ENCODE results near the gene AKAP7. TPM values are rescaled to one million over a fixed set of nuclear protein-coding genes. Genes with fewer than 3 reads are reported as not detected.

The AKAP7 gene
- polyA plus RNA-seq, 1 donor (not counting 4 experiments of a cell fraction or from before 2014, with no cell fraction given), result 1.7 TPM

- Histone ChIP-seq H3K4me2 (ENCODE audit: control insufficient read depth, extremely low read depth, insufficient read depth, low read depth, low read length) (no peak overlapping the region), H3K9ac (ENCODE audit: control insufficient read depth, extremely low read depth, insufficient read depth, low read length) (no peak overlapping the region), H3K4me1 (ENCODE audit: control insufficient read depth, extremely low read depth, insufficient read depth, low read length) (no peaks in the 10 kb centered on the region), H2AFZ (ENCODE audit: control insufficient read depth, low read length) (no peak overlapping the region), H3K36me3 (ENCODE audit: control insufficient read depth in 2 of 2, extremely low read depth in 1 of 2, insufficient read depth in 2 of 2, low read length in 2 of 2) (no peaks in the 10 kb centered on the region), H3K9me1 (ENCODE audit: control insufficient read depth, extremely low read depth, insufficient read depth, low read length) (no peaks in the 10 kb centered on the region), H3K27ac (ENCODE audit: control insufficient read depth, insufficient read depth, low read length) (no peak overlapping the region), H3K4me3 (ENCODE audit: control insufficient read depth in 2 of 3, extremely low read depth in 1 of 3, insufficient read depth in 2 of 3, low read depth in 1 of 3, low read length in 3 of 3) (no peak overlapping the region), H4K20me1 (ENCODE audit: control insufficient read depth, extremely low read depth, insufficient read depth, low read length) (no peaks in the 10 kb centered on the region), H3K27me3 (ENCODE audit: control insufficient read depth, extremely low read depth, insufficient read depth, low read length) (no peaks in the 10 kb centered on the region), H3K9me3 (ENCODE audit: control insufficient read depth, low read depth, low read length) (no peaks in the 10 kb centered on the region), H3K79me2 (ENCODE audit: control insufficient read depth, insufficient read depth, low read length) (no peaks in the 10 kb centered on the region)
- TF ChIP-seq EZH2 (IDR thresholded peaks at IDR 0.05; ENCODE audit: low read length) (no peak), CTCF (optimal IDR thresholded peaks at IDR 0.05 in 1 of 3, IDR thresholded peaks at IDR 0.05 in 1 of 3, conservative IDR thresholded peaks at IDR 0.05 in 1 of 3; ENCODE audit: extremely low read depth in 1 of 3, insufficient read depth in 2 of 3, low read length in 3 of 3) (no peak)
- FAIRE-seq, result no peak
- dilution Hi-C loops (cut with MboI; ENCODE audit: extremely low pct_ligation_motif_present, low sequenced_read_pairs), result no loop called here
- DNase-seq (ENCODE audit: low read depth, low spot score), result no peak
Observed at GRCh38 chr6:131210469-131210868, 75.2 kb downstream of the AKAP7 start.

- Histone ChIP-seq H3K9ac (ENCODE audit: control insufficient read depth, extremely low read depth, insufficient read depth, low read length) (no peak overlapping the region), H2AFZ (ENCODE audit: control insufficient read depth, low read length) (no peak overlapping the region), H3K27ac (ENCODE audit: control insufficient read depth, insufficient read depth, low read length) (no peak overlapping the region), H3K36me3 (ENCODE audit: control insufficient read depth in 2 of 2, extremely low read depth in 1 of 2, insufficient read depth in 2 of 2, low read length in 2 of 2) (no peaks in the 10 kb centered on the region), H3K4me2 (ENCODE audit: control insufficient read depth, extremely low read depth, insufficient read depth, low read depth, low read length) (no peak overlapping the region), H4K20me1 (ENCODE audit: control insufficient read depth, extremely low read depth, insufficient read depth, low read length) (no peaks in the 10 kb centered on the region), H3K9me3 (ENCODE audit: control insufficient read depth, low read depth, low read length) (no peaks in the 10 kb centered on the region), H3K4me3 (ENCODE audit: control insufficient read depth in 2 of 3, extremely low read depth in 1 of 3, insufficient read depth in 2 of 3, low read depth in 1 of 3, low read length in 3 of 3) (no peak overlapping the region), H3K9me1 (ENCODE audit: control insufficient read depth, extremely low read depth, insufficient read depth, low read length) (no peaks in the 10 kb centered on the region), H3K4me1 (ENCODE audit: control insufficient read depth, extremely low read depth, insufficient read depth, low read length) (no peaks in the 10 kb centered on the region), H3K79me2 (ENCODE audit: control insufficient read depth, insufficient read depth, low read length) (no peaks in the 10 kb centered on the region), H3K27me3 (ENCODE audit: control insufficient read depth, extremely low read depth, insufficient read depth, low read length) (no peaks in the 10 kb centered on the region)
- dilution Hi-C loops (cut with MboI; ENCODE audit: extremely low pct_ligation_motif_present, low sequenced_read_pairs), result no loop called here
- FAIRE-seq (no peak), DNase-seq (ENCODE audit: low read depth, low spot score) (no peak)
- TF ChIP-seq EZH2 (IDR thresholded peaks at IDR 0.05; ENCODE audit: low read length) (no peak), CTCF (optimal IDR thresholded peaks at IDR 0.05 in 1 of 3, IDR thresholded peaks at IDR 0.05 in 1 of 3, conservative IDR thresholded peaks at IDR 0.05 in 1 of 3; ENCODE audit: extremely low read depth in 1 of 3, insufficient read depth in 2 of 3, low read length in 3 of 3) (no peak)
Observed at GRCh38 chr6:131212024-131212423, 76.8 kb downstream of the AKAP7 start.
